GM12864 (cell line): ENCODE results near the gene UCP3.

Experiments
- DNase-seq: peaks from one replicate; pipeline ENCODE4 v3.0.0-alpha.2; 2011; ENCODE audit warnings: low read depth
- H3K4me3 ChIP-seq: 2 replicates; pipeline ENCODE4 v1.5.1; 2011; ENCODE audit warnings: mild to moderate bottlenecking, low read depth, low read length, control low read depth
- CTCF ChIP-seq: IDR thresholded peaks from 2 replicates; pipeline ENCODE4 v1.5.1; 2011; ENCODE audit warnings: low read depth, mild to moderate bottlenecking, moderate library complexity, low read length, control low read depth, inconsistent platforms; ENCODE audit errors: missing control alignments

UCP3 gene

GRCh38 chr11:73950869-73951710 lies 57.8 kb downstream of the UCP3 start, which contains the start of gene DNAJB13:
DNAJB13 (plus strand) TSS chr11:73951026; CDS start chr11:73951070, 44 bp downstream.
- no peak for DNase-seq
- no peak within 1 kb of the TSS for H3K4me3 ChIP-seq
- no peak for TF ChIP-seq CTCF
